HL-60 (cell line): ENCODE measurements around the gene LGALS9.

ENCODE experiments used
- CTCF ChIP-seq: IDR thresholded peaks from one replicate; pipeline ENCODE4 v1.5.1; 2011; ENCODE audit warnings: low read length, control low read depth, inconsistent platforms; ENCODE audit not compliant: insufficient read depth
- POLR2AphosphoS5 ChIP-seq: IDR thresholded peaks from 2 replicates; pipeline ENCODE4 v1.6.1; 2012; ENCODE audit warnings: low read depth
- REST ChIP-seq: IDR thresholded peaks from 2 replicates; pipeline ENCODE4 v1.6.1; 2012; ENCODE audit warnings: low read depth; ENCODE audit not compliant: insufficient replicate concordance
- SPI1 ChIP-seq: IDR thresholded peaks from 2 replicates; pipeline ENCODE4 v1.6.1; 2012; ENCODE audit warnings: low read depth, mild to moderate bottlenecking, borderline replicate concordance

- no peak for TF ChIP-seq CTCF
- no peak for TF ChIP-seq POLR2AphosphoS5
- no peak for TF ChIP-seq REST
- no peak for TF ChIP-seq SPI1
Observed at GRCh38 chr17:27631411-27631760, 398 bp downstream of the LGALS9 start.
